GM18519 (cell line): ENCODE measurements around the gene CLEC18B.
"Not testable (repeated sequence)": the region's sequence is repeated elsewhere in the genome, so short reads cannot be mapped to it uniquely, and the experiment has no call there.

ENCODE experiments used
- ATAC-seq: cut with Tn5 transposase; IDR thresholded peaks from one replicate; pipeline ENCODE4 v1.9.1; 2021; ENCODE audit warnings: mild to moderate bottlenecking, moderate library complexity; ENCODE audit not compliant: unreplicated experiment, low FRiP score

The CLEC18B gene

DNA sequence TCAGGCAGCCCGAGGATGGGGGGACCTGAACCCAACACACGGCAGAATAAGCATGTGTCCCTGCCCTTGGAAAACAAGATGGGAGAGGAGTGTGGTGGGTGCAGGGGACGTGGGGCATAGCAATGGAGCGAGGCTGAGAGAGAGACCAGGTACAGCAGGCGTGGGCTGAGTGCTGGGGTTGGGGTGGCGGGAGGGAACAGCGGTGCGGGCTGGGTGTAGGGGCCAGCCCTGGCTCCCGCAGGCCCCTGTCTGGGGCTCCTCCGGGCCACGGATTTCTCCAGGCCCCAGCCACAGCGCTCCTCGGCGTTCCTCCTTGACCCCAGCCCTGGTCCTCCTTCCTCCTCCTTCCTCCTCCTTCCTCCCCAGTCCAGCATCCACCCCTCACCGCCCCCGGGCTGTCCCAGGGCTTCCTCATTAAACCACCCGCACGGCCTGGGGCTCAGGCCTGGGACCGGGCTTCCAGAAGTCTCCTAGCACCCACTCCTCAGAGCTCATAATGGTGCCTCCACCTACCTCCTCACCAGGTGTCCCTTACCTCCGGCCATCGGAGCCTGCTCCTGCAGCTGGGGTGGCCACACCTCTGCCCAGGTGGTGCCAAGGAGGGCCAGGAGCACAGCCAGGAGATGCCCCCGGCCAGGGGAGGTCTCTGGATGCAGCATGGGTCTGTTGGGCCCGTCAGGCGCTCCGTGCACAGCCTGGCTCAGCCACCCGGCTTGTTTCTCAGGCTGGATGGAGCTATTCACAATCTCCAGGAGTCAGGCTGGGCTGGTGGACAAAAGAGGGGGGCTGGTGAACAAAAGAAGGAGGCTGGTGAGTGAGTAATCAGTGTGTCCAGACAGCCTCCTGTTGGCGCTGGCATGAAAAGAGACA is at the start of gene CLEC18B:
TSS of gene CLEC18B (minus strand) at position 867 of the 870 bp plus-strand sequence. CDS start at position 659, 208 bp downstream.
- not testable (repeated sequence) for ATAC-seq

DNA sequence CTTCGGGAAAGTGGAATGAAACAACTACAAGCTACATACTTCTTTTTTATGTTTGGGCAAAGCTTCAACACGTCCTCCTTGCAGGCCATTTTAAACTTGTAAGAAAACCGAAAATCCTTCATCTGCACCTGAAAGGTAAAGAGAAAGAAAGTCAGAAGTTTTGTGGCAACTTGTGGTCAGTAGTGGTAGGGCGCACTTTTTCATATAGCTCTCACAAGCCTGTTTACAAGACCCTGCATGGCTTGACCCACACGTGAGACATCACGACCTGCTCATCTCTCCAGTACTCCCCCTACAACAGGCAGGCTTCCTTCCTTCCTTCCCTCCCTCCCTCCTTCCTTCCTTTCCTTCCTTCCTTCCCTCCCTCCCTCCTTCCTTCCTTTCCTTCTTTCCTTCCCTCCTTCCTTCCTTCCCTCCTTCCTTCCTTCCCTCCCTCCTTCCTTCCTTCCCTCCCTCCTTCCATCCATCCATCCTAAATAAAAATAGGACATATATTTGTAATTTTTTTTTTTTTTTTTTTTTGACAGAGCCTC is 48.7 kb upstream of the CLEC18B start:
- ATAC-seq, result no peak

DNA sequence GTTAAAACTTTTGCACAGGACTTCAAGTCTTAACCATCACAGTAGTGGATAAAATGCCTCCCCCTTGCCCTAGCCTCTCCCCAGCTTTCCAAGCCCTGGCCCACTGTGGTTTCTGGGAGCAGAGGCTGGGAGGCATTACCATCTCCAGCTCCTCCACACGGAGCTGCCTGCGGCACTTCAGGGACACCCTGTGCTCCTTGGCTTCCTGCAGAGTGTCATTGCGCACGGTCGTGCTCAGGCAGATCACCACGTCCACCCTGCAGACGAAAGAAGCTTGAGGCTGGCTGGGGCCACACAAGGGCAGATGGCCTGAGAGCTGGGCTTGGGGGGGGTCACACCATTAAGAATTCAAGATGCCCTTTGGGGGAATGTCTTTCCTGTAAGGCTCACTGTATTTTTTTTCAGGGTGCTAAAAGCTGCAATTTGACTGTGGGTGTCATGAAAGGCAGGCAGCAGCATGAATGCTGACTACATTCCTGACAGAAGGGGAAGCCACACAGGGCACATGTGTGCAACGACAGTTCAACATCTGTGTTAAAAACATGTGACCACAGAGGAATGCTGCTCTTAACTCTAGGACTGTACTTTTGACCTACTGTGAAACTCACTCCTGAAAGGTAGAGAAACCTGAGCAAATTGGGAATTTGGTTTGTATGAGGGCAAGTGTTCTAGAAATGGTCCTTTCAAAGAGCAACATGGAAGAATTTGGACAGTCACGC is 47.7 kb upstream of the CLEC18B start:
- ATAC-seq, result no peak

DNA sequence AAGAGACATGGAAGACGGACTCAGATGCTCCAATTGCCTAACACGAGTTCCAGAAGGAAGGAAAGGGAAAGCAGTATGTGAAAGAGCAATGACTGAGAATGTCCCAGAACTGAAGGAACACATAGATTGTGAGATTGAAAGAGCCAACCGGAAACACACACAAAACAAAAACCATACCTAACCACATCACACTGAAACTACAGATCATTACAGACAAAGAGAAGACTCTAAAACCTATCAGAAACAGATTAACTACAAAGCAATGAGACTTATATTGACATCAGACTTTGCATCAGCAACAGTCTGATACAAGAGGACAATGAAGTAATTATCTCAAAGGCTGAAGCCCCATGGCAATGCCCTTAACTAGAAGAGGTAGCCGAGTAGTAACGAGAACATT is 45.6 kb upstream of the CLEC18B start:
- no peak for ATAC-seq

DNA sequence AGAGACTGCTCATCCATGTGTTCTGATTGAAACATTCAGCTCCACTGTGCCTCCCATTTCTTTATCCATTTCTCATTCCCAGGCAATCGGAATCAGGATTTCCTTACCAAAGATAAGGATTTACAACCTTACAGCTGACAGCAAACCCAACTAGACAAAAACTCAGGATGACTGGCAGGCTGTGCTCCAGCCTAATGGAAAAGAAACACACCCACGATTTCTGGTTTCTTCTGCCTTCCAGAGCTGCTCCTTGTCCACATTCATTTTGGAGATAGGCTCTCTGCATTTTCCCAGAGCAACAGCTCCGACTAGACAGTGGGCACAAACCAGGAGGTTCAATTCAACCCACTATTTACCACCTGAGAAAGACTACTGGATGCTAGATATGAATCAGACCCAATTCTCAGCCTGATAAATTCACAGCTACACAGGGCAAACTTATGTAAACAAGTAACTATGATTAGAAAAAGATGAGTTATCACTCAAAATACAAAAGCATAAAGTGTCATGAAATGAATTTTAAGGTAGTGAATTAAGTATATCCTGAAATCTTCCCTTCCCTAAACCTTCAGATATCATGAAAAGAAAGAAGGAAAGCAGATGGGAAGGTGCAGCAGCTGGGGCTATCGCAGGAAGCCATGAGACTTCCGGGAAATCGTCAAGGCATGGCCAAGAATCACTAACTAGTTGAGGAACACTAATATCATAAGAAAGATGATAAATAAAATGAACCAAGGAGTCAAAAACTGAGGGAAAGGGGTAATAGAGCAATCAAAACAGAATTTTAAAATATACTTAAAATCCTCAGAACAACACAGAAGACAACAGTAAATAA is 44.8 kb upstream of the CLEC18B start:
- no peak for ATAC-seq

DNA sequence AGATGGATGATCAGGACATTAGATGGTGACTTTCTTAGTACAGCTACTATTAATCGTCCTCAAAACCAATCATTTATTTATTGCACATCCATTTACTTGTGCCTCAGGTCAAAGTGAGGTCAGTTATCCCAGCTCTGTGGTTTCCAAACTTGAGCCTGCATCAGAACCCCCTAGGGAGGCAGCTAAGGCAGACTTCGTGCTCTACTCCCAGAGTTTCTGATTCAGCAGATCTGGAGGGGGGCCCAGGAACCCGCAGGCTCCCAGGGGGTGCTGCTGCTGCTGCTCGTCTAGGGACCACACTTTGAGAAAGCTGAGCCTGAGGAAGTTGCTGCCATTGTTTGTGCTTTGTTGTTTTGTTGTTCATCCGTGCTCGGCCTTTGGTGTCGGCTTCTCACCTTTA is 44.0 kb upstream of the CLEC18B start:
- ATAC-seq, result no peak

DNA sequence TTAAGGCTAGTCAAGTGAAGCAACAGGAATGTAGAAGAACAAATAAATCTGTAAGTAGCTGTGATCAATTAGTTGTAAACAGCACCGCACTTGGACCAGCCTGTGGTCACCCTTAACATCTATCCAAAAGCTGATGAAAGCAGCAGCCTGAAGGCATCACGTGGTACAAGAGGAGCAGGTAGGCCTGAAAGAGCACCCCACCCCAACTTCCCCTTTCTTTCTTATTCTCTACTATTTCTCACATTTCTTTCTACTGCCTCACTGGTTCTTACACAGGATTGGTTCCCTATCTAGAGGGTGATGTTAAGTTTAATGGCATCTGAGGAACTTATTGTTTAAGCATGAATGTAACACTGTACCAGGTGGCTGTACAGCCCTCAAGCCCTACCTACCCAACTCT is 42.6 kb upstream of the CLEC18B start:
- ATAC-seq, result no peak

DNA sequence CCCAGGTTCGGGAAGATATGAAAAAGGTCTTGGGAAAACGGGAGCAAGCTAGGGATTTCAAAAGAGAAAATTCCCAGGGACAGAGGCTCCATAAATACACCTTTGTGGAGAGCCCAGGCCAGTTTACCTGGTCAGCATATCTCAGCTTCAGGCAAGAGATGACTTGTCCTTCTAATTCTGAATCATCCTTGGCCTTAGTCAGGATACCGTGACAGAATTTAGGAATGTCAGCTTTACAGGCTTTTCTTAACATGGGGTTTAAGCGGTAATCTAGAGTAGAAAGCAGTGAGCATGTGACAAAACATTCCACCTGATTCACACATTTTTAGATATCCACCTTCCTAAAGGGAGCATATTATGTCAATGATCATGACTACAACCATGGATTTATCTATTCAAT is 41.1 kb upstream of the CLEC18B start:
- ATAC-seq, result no peak

DNA sequence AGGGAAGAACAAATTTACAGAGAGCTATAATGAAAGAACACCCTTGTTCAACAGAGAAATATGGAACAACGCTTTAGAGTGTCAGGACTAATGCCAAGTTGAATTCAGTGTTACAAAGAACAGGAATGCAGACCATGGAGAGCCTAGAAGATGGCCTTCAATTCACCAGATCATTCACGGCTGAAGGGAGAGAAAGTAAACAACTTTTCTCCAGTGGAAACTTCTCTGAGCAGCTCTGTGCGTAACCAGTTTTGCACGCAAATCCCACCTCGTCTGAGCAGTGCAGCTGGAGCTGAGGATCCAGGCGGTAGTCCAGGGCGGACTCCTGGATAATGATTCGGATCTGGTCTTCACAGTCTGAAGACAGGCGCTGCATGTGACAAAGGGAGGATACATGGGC is 40.5 kb upstream of the CLEC18B start:
- ATAC-seq, result no peak

DNA sequence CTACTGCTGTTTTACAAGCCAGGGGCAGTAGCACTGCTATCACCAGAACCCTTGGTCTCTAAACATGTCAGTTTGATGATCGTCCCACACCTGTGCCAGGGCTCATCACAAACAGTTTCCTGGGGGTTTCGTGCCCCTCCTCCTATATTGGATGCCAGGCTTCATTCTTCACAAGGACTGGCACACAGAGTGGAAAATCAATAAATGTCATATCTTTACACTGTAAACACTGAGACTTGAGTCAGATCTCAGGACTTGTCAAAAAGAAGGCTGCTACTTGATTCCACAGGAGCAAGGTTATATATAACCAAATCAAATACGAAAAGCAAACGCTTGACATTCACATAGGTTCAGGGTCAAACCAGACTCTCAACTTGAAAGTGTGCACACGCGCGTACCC is 39.3 kb upstream of the CLEC18B start:
- no peak for ATAC-seq

DNA sequence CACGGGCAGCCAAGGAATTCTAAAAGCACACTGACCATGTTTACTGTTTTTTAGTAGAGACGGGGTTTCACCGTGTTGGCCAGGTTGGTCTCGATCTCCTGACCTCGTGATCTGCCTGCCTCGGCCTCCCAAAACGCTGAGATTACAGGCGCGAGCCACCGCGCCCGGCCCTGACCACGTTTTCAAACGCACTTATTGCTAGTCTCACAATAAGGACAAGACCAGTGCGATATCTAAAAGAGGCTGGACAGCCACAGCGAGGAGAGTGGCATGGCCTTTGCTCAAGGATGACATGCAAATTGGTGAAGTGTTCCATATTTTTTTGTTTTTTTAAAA is 35.0 kb upstream of the CLEC18B start:
- no peak for ATAC-seq

DNA sequence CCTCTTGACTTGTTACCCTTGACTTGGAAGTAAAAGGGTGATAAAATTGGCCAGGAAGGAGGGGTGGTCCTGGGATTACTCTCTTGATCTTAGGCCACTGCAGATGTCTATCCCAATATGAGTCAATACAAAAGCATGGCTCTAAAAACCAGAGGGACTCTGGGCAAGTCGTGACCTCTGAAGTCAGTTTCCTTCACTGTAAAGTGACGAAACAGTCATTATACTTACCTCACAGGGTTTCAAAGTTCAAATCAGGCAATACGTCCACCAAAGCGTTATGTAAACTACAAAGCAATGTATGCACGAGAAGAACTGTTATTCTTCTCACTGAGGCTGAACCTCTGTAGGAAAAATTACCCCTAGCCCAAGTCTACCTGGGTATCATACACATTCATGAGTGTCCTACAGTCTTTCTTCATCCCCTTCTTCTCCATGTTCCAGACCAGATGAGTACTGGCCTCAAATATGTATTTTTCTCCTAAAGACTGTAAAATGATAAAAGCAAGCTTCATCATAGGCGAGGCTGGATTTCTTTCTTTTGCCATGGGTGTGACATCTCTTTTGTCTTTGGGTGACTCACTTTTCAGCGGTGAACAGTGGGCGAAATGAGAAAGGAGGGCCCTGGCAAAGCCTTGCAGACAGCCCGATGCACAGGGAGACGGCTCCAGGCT is 34.5 kb upstream of the CLEC18B start:
- ATAC-seq, result no peak

DNA sequence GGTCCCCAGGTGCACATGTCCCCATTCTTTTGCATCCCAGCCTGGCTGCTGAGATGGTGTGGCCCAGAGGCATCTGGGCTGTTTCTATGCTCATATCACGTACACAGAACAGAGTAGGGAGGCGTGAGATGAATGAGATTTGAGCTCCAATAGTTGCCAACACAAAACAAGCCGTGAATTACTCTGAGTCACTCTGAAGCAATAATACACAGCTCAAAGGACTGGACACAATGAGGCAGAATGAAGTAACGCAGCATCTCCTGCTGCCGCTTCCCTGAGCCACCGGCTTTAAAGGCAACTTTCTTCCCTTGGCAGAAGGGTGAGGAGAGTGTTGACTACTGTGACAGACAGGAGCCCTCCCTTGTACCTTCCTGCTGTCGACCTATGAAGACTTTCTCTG is 33.9 kb upstream of the CLEC18B start:
- no peak for ATAC-seq

DNA sequence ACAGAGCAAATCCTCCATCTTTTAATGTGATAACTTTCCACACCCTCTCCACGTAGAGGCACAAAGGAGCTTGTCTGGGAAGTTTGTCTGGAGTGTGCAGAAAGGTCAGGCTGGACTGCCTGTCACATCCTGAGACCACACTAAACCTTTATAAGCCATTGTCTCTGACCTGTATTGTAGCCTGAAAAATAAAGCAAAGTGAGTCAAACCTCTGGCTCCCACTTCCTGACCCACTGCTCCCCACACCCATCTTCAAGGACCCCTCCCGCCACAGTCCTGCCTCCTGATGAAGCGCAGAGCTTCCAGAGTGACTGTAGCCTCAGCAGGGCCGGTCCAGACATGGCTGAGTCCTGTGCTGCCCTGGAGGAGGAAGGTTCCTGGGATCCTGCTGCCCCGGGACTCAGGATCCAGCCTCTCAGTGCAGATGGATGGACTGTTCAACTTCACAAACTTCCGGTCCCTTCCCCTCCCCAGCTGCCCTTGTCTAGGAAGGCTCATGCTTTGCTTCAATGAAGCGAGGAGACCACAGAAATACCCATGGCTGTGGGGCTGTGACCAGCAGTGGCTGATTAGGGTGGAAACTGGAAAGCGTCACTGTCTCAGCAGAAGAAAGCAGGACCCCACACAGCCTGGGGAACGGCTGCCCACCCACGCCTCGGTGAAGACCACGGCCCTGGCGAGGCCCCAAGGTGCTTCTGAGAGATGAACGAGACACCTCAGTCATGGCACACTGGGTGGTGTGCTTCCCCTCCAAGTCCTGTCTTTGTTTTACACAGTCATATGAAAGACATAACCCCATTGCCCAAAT is 30.9 kb upstream of the CLEC18B start:
- ATAC-seq, result peak; percentile 84

DNA sequence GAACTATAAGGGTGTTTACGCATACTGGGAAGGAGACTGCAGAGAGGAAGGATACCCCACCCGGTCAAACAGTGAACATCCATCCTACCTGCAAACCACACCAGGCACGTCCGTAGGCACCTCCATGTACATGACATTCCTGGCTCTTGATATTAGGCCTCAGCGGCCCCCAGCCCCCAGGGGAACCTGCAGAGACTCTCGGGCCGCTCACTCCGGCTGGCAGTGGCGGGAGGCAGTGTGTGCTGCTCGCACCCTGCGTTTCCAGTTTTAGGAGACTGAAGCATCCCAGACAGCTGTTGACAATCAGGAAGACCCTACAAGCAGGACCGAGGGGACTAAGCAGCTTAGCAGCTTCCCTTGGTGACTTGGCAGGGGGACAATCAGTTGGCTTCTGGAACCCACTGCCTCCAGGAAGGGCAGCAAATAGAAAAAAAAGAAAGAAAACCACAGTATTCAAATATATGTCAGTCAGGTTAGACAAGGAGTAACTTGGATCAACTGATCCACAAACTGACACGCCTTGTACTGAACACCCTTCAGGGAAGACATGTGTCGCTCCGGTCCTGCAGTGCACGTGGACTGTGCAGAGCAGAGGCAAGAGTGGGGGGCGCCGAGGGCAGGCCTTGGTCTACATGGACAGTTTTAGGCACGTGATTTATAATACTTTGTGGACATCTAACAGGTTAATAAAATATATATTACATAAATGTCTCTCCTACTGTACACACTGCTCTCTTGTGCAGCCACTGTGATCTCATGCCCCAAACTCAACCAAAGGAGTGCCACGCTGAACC is 29.9 kb upstream of the CLEC18B start:
- ATAC-seq, result no peak

DNA sequence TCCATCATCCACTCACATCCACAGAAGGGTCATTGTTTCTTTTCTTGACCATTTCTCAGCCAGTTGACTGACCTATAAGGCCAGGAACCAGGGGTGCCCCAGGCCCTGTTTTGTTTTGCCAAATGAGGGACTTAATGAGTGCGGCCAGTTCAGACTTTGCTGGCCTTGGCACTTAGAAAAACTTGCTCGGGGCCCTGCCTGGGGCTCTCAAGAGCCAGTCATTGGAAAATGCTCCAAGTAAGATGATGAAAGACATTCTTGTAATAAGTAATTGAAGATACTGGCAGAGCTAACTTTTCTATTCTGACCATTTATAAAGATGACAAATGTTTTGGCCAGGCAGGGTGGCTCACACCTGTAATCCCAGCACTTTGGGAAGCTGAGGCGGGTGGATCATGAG is 29.0 kb upstream of the CLEC18B start:
- ATAC-seq, result no peak

DNA sequence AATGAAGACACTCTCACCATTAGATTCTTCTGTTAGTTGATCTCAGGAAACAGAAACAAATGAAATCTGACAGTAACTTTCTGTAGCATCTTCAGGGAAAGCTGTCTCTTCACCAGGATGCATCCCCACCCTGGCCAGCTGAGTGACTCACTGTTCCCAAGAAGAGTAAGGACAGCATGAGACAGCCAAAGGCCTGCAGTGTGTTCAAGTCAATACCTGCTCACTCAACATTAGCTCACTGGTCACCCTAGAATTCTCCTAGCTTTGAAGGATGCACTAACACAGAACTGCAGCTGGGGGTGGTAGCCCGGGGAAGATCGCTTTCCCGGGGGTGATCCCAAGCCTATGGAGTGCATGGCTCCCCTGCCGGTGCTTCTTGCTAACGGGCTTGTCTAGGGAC is 28.2 kb upstream of the CLEC18B start:
- no peak for ATAC-seq

DNA sequence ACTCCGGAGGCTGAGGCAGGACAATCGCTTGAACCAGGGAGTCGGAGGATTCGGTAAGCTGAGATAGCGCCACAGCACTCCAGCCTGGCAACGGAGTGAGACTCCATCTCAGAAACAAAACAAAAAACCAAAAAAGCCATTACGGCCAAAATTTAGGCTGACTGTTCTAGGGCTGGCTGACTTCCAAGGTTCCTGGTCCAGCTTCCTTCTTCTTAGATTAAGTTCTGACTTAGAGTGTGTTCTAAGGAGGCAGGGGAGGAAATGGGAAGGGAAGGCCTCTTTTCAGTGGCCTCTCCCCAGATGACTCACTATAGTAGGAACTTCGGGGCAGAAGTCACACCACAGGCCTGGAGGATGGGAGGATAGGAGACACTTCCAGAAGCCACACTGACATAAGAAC is 27.7 kb upstream of the CLEC18B start:
- ATAC-seq, result no peak

DNA sequence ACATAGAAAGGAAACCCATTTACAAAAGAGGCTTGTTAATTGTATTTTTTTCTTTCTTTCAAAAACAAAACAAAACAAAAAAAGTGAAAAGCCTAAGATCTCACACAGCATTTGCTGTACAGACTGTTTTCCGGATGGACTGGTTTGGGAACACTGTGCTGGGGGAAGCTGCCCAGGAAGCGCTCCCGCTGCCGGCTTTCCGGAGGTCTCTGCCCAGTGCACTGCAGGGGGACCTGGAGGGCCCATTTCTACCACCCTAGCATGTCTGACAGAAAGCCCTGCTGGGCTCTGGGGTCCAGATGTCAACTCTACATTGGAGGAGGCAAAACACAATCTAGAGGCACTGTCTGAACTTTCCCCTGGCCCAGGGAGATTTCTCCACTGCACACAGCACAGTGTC is 26.3 kb upstream of the CLEC18B start:
- ATAC-seq, result no peak
